BLaER1 (cell line): Measurements from ENCODE around the gene C11orf97.
"Not testable (repeated sequence)": the region's sequence is repeated elsewhere in the genome, so short reads cannot be mapped to it uniquely, and the experiment has no call there.

Experiments
- H3K27ac ChIP-seq: shearing (Covaris generic); formaldehyde crosslinking; 2 replicates; pipeline ENCODE4 v1.8.1; 2022
- H3K27me3 ChIP-seq: shearing (Covaris generic); formaldehyde crosslinking; 2 replicates; pipeline ENCODE4 v1.8.1; 2022
- H3K36me3 ChIP-seq: shearing (Covaris generic); formaldehyde crosslinking; 2 replicates; pipeline ENCODE4 v1.8.1; 2022
- H3K4me1 ChIP-seq: shearing (Covaris generic); formaldehyde crosslinking; 2 replicates; pipeline ENCODE4 v1.8.1; 2022
- H3K4me2 ChIP-seq: shearing (Covaris generic); formaldehyde crosslinking; 2 replicates; pipeline ENCODE4 v1.8.1; 2022
- H3K4me3 ChIP-seq: shearing (Covaris generic); formaldehyde crosslinking; 2 replicates; pipeline ENCODE4 v1.8.1; 2022
- H3K9ac ChIP-seq: shearing (Covaris generic); formaldehyde crosslinking; 2 replicates; pipeline ENCODE4 v1.8.1; 2022
- H3K9me3 ChIP-seq: shearing (Covaris generic); formaldehyde crosslinking; 2 replicates; pipeline ENCODE4 v1.8.1; 2022
- H4K20me1 ChIP-seq: shearing (Covaris generic); formaldehyde crosslinking; 2 replicates; pipeline ENCODE4 v1.8.1; 2022
- Cebpa-rat ChIP-seq: shearing (Covaris generic); IDR thresholded peaks from 2 replicates; pipeline ENCODE4 v1.8.1; 2022

C11orf97 gene

GRCh38 chr11:94568717-94569116 lies 56.5 kb downstream of the C11orf97 start:
- no peak for TF ChIP-seq Cebpa-rat
- Histone ChIP-seq H3K4me2 (no peak overlapping the region), H3K36me3 (no peaks in the 10 kb centered on the region), H4K20me1 (no peaks in the 10 kb centered on the region), H3K27ac (no peak overlapping the region), H3K4me3 (no peak overlapping the region), H3K9me3 (no peaks in the 10 kb centered on the region), H3K4me1 (0 out of 2 replicates have a peak, but pooled peaks cover 3% of the 10 kb centered on the region), H3K9ac (no peak overlapping the region), H3K27me3 (no peaks in the 10 kb centered on the region)

GRCh38 chr11:94572975-94573374 lies 60.7 kb downstream of the C11orf97 start:
- H3K36me3 ChIP-seq, H3K4me3 ChIP-seq, H4K20me1 ChIP-seq, H3K4me1 ChIP-seq, H3K9me3 ChIP-seq, H3K27me3 ChIP-seq, H3K9ac ChIP-seq, H3K27ac ChIP-seq, H3K4me2 ChIP-seq: not testable (repeated sequence)

- TF ChIP-seq Cebpa-rat: no peak
- Histone ChIP-seq H3K9ac (no peak overlapping the region), H4K20me1 (no peaks in the 10 kb centered on the region), H3K4me2 (no peak overlapping the region), H3K4me3 (no peak overlapping the region), H3K4me1 (peaks cover 7% of the 10 kb centered on the region), H3K27ac (no peak overlapping the region), H3K27me3 (no peaks in the 10 kb centered on the region), H3K9me3 (no peaks in the 10 kb centered on the region), H3K36me3 (no peaks in the 10 kb centered on the region)
These were observed 62.1 kb downstream of the C11orf97 start for GRCh38 chr11:94574193-94574961.

- Histone ChIP-seq H3K4me3 (no peak overlapping the region), H3K9ac (no peak overlapping the region), H4K20me1 (no peaks in the 10 kb centered on the region), H3K4me1 (peaks cover 7% of the 10 kb centered on the region), H3K27me3 (no peaks in the 10 kb centered on the region), H3K9me3 (no peaks in the 10 kb centered on the region), H3K4me2 (no peak overlapping the region), H3K36me3 (no peaks in the 10 kb centered on the region), H3K27ac (no peak overlapping the region)
- TF ChIP-seq Cebpa-rat: no peak
These were observed 64.0 kb downstream of the C11orf97 start for GRCh38 chr11:94576306-94576705.

GRCh38 chr11:94577841-94578240 lies 65.6 kb downstream of the C11orf97 start:
- peaks cover 7% of the 10 kb centered on the region for H3K4me1 ChIP-seq
- no peaks in the 10 kb centered on the region for H3K36me3 ChIP-seq
- no peaks in the 10 kb centered on the region for H4K20me1 ChIP-seq
- no peak overlapping the region for H3K4me2 ChIP-seq
- H3K4me3 ChIP-seq: no peak overlapping the region
- no peaks in the 10 kb centered on the region for H3K27me3 ChIP-seq
- H3K9ac ChIP-seq: no peak overlapping the region
- no peak for TF ChIP-seq Cebpa-rat
- no peaks in the 10 kb centered on the region for H3K9me3 ChIP-seq
- no peak overlapping the region for H3K27ac ChIP-seq
